GM12872 (cell line): ENCODE results near the gene SLC9A3.

Experiments
- CTCF ChIP-seq: IDR thresholded peaks from 3 replicates; pipeline ENCODE4 v1.5.1; 2011; ENCODE audit warnings: low read depth, mild to moderate bottlenecking, low read length, moderate library complexity; ENCODE audit not compliant: insufficient read depth

SLC9A3 gene

GRCh38 chr5:531101-531748, 7.0 kb upstream of the SLC9A3 start:
- no peak for TF ChIP-seq CTCF

GRCh38 chr5:530001-530955, 6.0 kb upstream of the SLC9A3 start:
- no peak for TF ChIP-seq CTCF

GRCh38 chr5:528629-529511, 4.6 kb upstream of the SLC9A3 start:
- no peak for TF ChIP-seq CTCF

- TF ChIP-seq CTCF: no peak
Measured at GRCh38 chr5:527646-528628, 3.7 kb upstream of the SLC9A3 start.

- no peak for TF ChIP-seq CTCF
Measured at GRCh38 chr5:526456-527088, 2.3 kb upstream of the SLC9A3 start.

GRCh38 chr5:525916-526315, 1.7 kb upstream of the SLC9A3 start:
- no peak for TF ChIP-seq CTCF
